Astrocyte (in vitro differentiated cells and primary cell): ENCODE measurements around the gene TMEM98. TPM values are rescaled to one million over a fixed set of nuclear protein-coding genes. Genes with fewer than 3 reads are reported as not detected.

Experiments
- DNase-seq: peaks from one replicate; pipeline ENCODE4 v3.0.0-alpha.2; 2010; ENCODE audit warnings: low read depth
- FAIRE-seq: peaks from 2 replicates; lab custom pipeline; 2011; peaks lifted over from hg19 to GRCh38; lab: Jason Lieb, UNC
- H2AFZ ChIP-seq: 2 replicates; pipeline ENCODE4 v1.6.0; 2012; ENCODE audit warnings: low read depth, low read length, inconsistent platforms
- H3K27ac ChIP-seq: 2 replicates; pipeline ENCODE4 v1.5.1; 2011; ENCODE audit warnings: low read depth, low read length, inconsistent platforms
- H3K27me3 ChIP-seq: 2 replicates; pipeline ENCODE4 v1.6.0; 2011; ENCODE audit warnings: low read length, inconsistent platforms; ENCODE audit not compliant: insufficient read depth
- H3K36me3 ChIP-seq: 2 replicates; pipeline ENCODE4 v1.5.1; 2011; ENCODE audit warnings: low read length, inconsistent platforms; ENCODE audit not compliant: insufficient read depth
- H3K4me1 ChIP-seq: 2 replicates; pipeline ENCODE4 v1.5.1; 2011; ENCODE audit warnings: low read length, inconsistent platforms; ENCODE audit not compliant: insufficient read depth
- H3K4me2 ChIP-seq: 2 replicates; pipeline ENCODE4 v1.6.0; 2012; ENCODE audit warnings: low read length, inconsistent platforms
- H3K4me3 ChIP-seq: 2 replicates; pipeline ENCODE4 v1.5.1; 2011; ENCODE audit warnings: low read depth, mild to moderate bottlenecking, low read length, inconsistent platforms; ENCODE audit not compliant: insufficient read depth
- H3K79me2 ChIP-seq: 2 replicates; pipeline ENCODE4 v1.6.0; 2012; ENCODE audit warnings: mild to moderate bottlenecking, low read length, inconsistent platforms; ENCODE audit not compliant: insufficient read depth
- H3K9ac ChIP-seq: 2 replicates; pipeline ENCODE4 v1.6.0; 2012; ENCODE audit warnings: mild to moderate bottlenecking, low read length, inconsistent platforms
- H3K9me3 ChIP-seq: 2 replicates; pipeline ENCODE4 v1.5.1; 2012; ENCODE audit warnings: low read depth, mild to moderate bottlenecking, low read length, inconsistent platforms; ENCODE audit not compliant: insufficient read depth
- H4K20me1 ChIP-seq: 2 replicates; pipeline ENCODE4 v1.6.0; 2012; ENCODE audit warnings: low read length, inconsistent platforms; ENCODE audit not compliant: insufficient read depth
- H3K27ac Mint-ChIP-seq: one replicate; pipeline ENCODE4 v1.8.0; 2021; ENCODE audit warnings: mild to moderate bottlenecking, mixed read lengths; ENCODE audit not compliant: unreplicated experiment
- H3K27me3 Mint-ChIP-seq: one replicate; pipeline ENCODE4 v1.8.0; 2021; ENCODE audit warnings: low read depth, mixed read lengths; ENCODE audit not compliant: unreplicated experiment
- H3K36me3 Mint-ChIP-seq: one replicate; pipeline ENCODE4 v1.8.0; 2021; ENCODE audit warnings: low read depth, mixed read lengths; ENCODE audit not compliant: unreplicated experiment
- H3K4me1 Mint-ChIP-seq: one replicate; pipeline ENCODE4 v1.8.0; 2021; ENCODE audit warnings: low read depth, mixed read lengths; ENCODE audit not compliant: unreplicated experiment
- H3K4me3 Mint-ChIP-seq: one replicate; pipeline ENCODE4 v1.8.0; 2021; ENCODE audit warnings: mild to moderate bottlenecking, moderate library complexity, mixed read lengths; ENCODE audit not compliant: unreplicated experiment
- H3K9me3 Mint-ChIP-seq: one replicate; pipeline ENCODE4 v1.8.0; 2021; ENCODE audit warnings: mild to moderate bottlenecking, mixed read lengths; ENCODE audit not compliant: unreplicated experiment
- EZH2 ChIP-seq: IDR thresholded peaks from 2 replicates; pipeline ENCODE4 v1.6.1; 2012; ENCODE audit warnings: mild to moderate bottlenecking, low read length, inconsistent platforms; ENCODE audit not compliant: insufficient read depth
- total RNA-seq: library from RNA; stranded (reverse); gene quantifications from 2 replicates; pipeline ENCODE4 v1.2.1, GENCODE V29; 2021
- TF ChIP-seq, protein P1 (sequence below): IDR thresholded peaks from 2 replicates; pipeline ENCODE4 v1.5.1; 2011; ENCODE audit warnings: low read depth, mild to moderate bottlenecking, inconsistent platforms, low read length, moderate library complexity; ENCODE audit not compliant: insufficient read depth

The TMEM98 gene
- total RNA-seq, 1 donor from 2014 or later: 62.6 TPM

DNA sequence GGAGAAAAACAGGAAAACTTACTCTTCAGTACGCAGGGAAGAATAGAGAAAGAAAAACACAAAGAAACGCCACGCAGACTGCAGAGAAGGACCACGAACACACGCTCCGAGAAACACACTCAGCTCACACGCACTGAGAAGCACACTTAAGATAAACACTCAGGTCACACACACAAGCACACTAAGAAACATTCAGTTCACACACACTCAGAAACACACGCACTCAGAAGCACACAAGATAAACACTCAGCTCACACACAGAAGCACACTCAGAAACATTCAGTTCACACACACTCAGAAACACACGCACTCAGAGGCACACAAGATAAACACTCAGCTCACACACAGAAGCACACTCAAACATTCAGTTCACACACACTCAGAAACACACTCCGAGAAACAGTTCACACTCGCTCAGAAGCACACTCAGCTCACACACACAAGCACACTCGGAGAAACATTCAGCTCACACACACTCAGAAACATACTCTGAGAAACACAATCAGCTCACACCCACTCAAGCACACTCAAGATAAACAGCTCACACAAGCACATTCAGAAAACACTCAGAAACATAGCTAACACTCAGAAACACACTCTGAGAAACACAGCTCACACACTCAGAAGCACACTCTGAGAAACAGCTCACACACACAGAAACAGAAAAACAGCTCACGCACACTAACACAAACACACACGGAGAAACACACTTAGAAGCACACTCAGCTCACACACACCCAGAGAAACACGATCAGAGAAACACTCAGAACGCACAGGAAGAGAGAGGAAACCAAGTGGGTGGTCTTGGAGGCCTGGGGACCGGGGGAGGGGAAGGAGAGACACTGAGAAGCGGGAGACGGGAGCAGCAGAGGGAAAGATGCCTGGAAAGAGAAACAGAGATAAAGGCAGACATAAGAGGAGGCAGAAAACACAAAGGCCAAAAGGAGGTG is 908 bp downstream of the TMEM98 start:
- H3K79me2 ChIP-seq: peaks cover 40% of the 10 kb centered on the region
- no peaks in the 10 kb centered on the region for H3K9me3 ChIP-seq
- H4K20me1 ChIP-seq: peaks cover 3% of the 10 kb centered on the region
- H3K27me3 Mint-ChIP-seq: peaks cover 2% of the 10 kb centered on the region
- H3K4me3 ChIP-seq: peak overlapping the region; percentile 89
- peak overlapping the region; percentile 50 for H3K27ac ChIP-seq
- H3K27me3 ChIP-seq: no peaks in the 10 kb centered on the region
- H3K4me1 Mint-ChIP-seq: peaks cover 14% of the 10 kb centered on the region
- H2AFZ ChIP-seq: peak overlapping the region; percentile 86
- no peak overlapping the region for H3K27ac Mint-ChIP-seq
- TF ChIP-seq, protein P1, sequence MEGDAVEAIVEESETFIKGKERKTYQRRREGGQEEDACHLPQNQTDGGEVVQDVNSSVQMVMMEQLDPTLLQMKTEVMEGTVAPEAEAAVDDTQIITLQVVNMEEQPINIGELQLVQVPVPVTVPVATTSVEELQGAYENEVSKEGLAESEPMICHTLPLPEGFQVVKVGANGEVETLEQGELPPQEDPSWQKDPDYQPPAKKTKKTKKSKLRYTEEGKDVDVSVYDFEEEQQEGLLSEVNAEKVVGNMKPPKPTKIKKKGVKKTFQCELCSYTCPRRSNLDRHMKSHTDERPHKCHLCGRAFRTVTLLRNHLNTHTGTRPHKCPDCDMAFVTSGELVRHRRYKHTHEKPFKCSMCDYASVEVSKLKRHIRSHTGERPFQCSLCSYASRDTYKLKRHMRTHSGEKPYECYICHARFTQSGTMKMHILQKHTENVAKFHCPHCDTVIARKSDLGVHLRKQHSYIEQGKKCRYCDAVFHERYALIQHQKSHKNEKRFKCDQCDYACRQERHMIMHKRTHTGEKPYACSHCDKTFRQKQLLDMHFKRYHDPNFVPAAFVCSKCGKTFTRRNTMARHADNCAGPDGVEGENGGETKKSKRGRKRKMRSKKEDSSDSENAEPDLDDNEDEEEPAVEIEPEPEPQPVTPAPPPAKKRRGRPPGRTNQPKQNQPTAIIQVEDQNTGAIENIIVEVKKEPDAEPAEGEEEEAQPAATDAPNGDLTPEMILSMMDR: no peak
- TF ChIP-seq EZH2: no peak
- H3K36me3 Mint-ChIP-seq: peaks cover 13% of the 10 kb centered on the region
- DNase-seq: no peak
- H3K4me3 Mint-ChIP-seq: no peak overlapping the region
- peak overlapping the region; percentile 99 for H3K4me2 ChIP-seq
- peak; percentile 26 for FAIRE-seq
- peaks cover 12% of the 10 kb centered on the region for H3K4me1 ChIP-seq
- H3K9ac ChIP-seq: peak overlapping the region; percentile 93
- no peaks in the 10 kb centered on the region for H3K9me3 Mint-ChIP-seq
- peaks cover 13% of the 10 kb centered on the region for H3K36me3 ChIP-seq

DNA sequence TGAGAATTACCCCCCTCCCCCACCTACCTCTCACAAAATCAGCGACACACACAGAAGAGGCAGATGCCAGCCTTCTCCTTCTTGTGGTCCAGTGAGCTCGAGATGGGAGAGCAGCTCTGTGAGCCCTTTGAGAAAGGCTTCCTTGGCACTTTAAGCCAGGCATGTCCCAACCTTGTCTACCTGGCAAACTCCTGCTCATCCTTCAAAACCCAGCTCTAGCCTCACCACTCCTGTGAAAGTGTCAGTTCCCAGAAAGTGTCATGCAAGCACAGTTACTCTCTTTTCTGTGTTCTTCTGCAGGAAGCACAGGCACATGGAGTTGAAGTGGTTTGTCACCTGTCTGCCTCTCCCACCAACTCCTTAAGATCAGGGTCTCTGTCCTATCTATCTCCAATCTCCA is 1.6 kb downstream of the TMEM98 start:
- FAIRE-seq (no peak), DNase-seq (no peak)
- H3K4me1 Mint-ChIP-seq: peaks cover 22% of the 10 kb centered on the region
- Histone ChIP-seq H3K9me3 (no peaks in the 10 kb centered on the region), H3K27me3 (no peaks in the 10 kb centered on the region), H3K36me3 (peaks cover 18% of the 10 kb centered on the region), H3K27ac (no peak overlapping the region), H3K4me3 (peak overlapping the region; percentile 89), H2AFZ (no peak overlapping the region), H3K4me2 (peak overlapping the region; percentile 99), H3K79me2 (peaks cover 40% of the 10 kb centered on the region), H3K4me1 (peaks cover 12% of the 10 kb centered on the region), H4K20me1 (peaks cover 3% of the 10 kb centered on the region), H3K9ac (peak overlapping the region; percentile 93)
- H3K9me3 Mint-ChIP-seq: no peaks in the 10 kb centered on the region
- no peak overlapping the region for H3K4me3 Mint-ChIP-seq
- peaks cover 2% of the 10 kb centered on the region for H3K27me3 Mint-ChIP-seq
- H3K36me3 Mint-ChIP-seq: peaks cover 13% of the 10 kb centered on the region
- TF ChIP-seq, protein P1: no peak
- no peak for TF ChIP-seq EZH2
- H3K27ac Mint-ChIP-seq: no peak overlapping the region
